ENCODE measurements around the gene DIP2B.
"Not testable (repeated sequence)": the region's sequence is repeated elsewhere in the genome, so short reads cannot be mapped to it uniquely, and the experiment has no call there.

DIP2B gene

GRCh38 chr12:50519353-50519752 is 14.6 kb downstream of the DIP2B start:
- no peak for DNase-seq

GRCh38 chr12:50520416-50521207 is 15.8 kb downstream of the DIP2B start:
- no peak for DNase-seq

DNA sequence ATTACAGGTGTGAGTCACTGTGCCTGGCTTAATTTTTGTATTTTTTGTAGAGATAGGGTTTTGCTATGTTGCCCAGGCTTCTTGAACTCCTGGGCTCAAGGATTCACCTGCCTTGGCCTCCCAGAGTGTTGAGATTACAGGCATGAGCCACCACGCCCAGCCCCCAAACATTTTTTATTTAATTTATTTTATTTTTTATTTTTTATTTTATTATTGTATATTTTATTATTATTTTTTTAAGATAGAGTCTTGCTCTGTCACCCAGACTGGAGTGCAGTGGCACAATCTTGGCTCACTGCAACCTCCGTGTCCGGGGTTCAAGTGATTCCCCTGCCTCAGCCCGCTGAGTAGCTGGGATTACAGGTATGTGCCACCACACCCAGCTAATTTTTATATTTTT is 17.0 kb downstream of the DIP2B start:
- DNase-seq = not testable (repeated sequence)

DNA sequence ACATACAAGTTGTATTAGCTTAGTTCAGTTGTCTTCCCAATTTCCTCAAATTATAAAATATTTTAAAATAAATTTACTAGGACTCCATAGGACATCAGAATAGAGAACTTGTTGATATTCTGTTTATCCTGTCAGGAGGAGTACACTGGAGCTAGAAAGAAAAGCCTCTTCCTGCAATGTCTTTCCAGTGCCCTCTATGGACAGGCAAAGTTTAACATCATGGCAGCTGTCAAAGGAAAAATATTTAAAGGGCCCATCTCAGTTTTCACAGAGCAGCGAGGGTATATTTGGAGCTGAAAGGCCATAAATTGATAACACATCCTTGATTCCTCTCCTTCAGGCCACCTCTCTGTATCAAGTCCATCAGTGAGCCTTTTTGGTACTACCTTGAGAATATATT is 19.0 kb downstream of the DIP2B start:
- DNase-seq = no peak

- DNase-seq = no peak
Observed at GRCh38 chr12:50524621-50525020, 19.8 kb downstream of the DIP2B start.

GRCh38 chr12:50525422-50525821 is 20.6 kb downstream of the DIP2B start:
- no peak for DNase-seq

DNA sequence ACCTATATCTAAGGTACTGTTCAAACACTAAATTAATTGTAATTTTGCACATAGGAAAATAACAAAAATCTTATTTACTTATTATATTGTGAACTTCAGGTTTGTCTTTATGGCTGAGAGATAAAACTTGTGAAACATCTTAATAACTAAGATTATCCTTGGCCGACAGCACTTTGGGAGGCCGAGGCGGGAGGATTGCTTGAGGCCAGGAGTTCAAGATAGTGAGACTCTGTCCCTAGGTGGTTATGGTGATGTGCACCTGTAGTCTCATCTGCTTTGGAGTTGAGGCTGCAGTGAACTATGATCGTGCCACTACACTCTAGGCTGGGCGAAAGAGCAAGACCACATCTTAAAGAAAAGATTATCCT is 22.6 kb downstream of the DIP2B start:
- DNase-seq = no peak

DNA sequence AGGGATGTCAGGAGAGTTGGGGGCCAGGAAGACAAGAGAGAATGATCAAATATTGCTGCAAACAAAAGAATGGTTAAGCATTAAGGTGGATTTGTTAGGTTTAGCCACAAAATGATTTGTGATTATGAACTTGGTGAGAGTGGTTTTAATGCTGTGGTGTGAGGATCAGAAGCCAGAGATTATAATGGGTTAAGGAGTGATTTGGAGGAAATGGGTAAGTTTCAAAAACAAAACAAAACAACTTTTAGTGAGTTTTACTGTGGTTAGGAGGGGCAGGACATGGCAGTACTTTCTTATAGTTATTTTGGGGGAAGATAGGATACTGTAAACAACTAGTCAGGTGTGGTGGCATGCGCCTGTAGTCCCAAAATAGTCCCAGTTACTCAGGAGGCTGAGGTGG is 24.0 kb downstream of the DIP2B start:
- DNase-seq = no peak

DNA sequence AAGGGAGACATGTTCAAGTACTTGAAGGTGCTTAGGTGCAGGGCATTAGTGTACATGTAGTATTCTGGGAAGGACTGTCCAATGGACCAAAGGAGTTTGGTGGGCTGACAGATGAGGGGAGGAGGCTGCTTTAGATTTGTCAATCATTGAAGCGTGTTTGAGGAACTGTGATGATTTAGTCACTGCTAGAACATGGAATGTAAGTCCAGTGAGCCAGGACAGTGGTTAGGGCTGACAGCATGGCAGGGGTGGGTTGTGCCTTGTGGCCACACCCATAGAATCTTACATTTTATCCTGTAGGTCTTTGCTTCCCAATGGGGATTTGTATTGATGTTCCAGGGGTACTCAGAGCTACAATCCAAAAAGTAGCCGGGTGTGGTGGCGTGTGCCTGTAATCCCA is 24.6 kb downstream of the DIP2B start:
- DNase-seq = no peak

DNA sequence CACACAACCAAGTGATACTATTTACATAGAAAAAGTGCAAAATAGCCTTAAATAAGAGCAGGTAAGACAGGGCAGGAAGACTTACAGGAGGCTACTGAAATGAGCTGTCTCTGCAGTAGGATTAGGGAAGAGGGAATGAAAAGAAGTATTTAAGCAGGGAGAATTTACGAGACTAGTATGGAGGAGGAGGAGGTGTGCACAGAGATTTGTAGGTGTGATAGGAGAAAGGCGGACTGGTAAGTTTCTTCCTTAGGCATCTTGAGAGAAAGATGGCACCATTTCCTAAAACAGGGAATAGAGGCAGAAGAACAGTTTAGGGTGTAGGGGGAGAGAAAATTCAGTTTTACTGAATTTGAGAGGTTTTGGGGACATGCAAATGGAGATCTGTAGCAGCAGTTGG is 25.7 kb downstream of the DIP2B start:
- no peak for DNase-seq

DNA sequence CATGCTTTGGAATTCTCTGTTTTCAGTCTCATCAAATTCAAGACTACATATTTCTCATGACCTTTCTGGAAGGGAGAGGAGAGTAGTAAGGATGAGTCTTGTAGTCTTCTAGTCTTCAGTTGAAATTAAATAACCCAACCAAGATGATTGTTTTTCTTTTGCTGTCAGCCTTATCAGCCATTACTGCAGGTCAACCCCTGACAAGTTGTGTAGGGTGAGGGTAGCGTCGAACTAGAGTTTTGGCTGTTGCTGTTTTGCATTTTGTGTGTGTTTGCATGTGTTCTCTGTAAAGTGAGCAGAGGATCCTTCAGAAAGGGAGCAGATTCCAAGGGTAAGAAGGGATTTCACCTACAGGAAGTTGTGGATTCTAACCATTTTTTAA is 28.4 kb downstream of the DIP2B start:
- no peak for DNase-seq

DNA sequence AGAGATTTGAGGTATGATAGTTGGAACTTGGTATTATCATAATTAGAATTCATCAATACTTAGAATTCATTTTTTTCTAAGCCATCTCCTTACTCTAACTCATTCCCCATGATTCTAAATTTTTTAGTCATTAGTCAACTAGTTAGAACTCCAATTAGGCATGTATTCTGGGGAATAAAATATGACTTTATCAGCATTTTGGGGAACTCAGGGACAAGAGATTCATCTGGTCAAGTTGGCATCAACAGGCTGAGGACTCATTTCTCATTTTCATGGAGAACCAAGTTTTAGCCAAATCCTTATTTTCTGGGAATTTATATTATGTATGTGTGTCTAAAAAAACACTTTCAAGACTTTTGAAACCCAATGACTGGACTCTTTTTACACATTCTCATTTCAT is 29.2 kb downstream of the DIP2B start:
- no peak for DNase-seq

- DNase-seq = no peak
Observed at GRCh38 chr12:50536831-50537537, 32.2 kb downstream of the DIP2B start.

GRCh38 chr12:50537538-50537919 is 32.7 kb downstream of the DIP2B start:
- DNase-seq = no peak

- DNase-seq = no peak
Observed at GRCh38 chr12:50538182-50538581, 33.4 kb downstream of the DIP2B start.

- DNase-seq = no peak
Observed at GRCh38 chr12:50541139-50541538, 36.4 kb downstream of the DIP2B start.

DNA sequence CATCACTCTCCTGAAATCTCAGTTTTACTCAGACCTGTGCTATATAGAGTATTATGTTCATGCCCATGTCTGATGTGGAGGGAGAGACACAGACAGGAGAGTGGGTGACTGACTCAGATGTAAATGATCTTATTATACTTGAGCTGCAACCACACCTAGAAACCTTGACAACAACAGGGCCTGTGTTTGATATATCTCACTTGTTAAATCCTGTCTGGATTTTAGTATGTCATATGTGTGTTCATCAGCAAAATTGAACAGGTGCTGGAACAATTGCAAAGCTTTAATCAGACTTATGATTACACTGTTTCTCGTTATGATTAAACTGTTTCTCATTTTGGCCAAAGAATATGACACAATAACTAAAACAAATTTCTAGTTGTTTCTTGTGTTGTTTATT is 37.7 kb downstream of the DIP2B start:
- peak; percentile 21 for DNase-seq

- DNase-seq = not testable (repeated sequence)
Observed at GRCh38 chr12:50543188-50543587, 38.4 kb downstream of the DIP2B start.

- DNase-seq = no peak
Observed at GRCh38 chr12:50545213-50545612, 40.4 kb downstream of the DIP2B start.

DNA sequence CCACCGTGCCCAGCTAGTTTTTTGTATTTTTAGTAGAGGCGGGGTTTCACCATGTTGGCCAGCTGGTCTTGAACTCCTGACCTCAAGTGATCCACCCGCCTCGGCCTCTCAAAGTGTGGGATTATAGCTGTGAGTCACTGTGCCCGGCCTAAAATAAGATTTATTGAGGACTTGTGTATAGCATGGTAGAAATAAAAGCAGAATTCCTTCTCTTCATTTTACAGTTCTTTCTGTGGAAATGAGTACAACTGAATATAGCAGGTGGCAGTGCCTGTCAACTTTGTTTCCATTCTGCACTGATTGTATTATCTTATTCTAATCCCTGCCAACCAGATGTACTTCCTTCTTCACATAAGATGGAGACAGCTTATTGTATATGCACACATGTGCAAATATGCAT is 41.0 kb downstream of the DIP2B start:
- peak; percentile 23 for DNase-seq

GRCh38 chr12:50546441-50547318 is 41.9 kb downstream of the DIP2B start:
- no peak for DNase-seq

- DNase-seq = no peak
Observed at GRCh38 chr12:50547742-50548141, 43.0 kb downstream of the DIP2B start.

DNA sequence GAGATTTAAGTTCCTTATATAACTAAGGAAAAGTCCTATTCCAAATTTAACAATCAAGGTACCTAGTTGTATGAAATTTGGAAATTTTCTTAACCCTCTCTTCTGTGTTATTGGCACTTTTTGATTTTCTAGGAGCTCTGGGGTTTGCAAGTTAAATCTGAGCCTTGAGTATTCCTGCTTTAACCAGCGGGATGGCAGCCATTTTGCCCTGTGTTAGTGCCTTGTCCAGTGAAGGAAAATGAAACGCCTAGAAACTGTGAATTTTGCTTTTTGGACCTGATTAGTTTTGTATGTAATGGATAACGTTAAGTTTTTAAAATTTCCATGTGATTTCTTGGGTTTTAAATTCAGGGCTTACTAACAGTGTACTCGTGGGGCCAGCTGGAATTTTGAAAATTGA is 45.1 kb downstream of the DIP2B start:
- no peak for DNase-seq
